Body of pancreas (tissue), 4 donors: ENCODE measurements around the gene ART5.

ENCODE experiments used
- POLR2A ChIP-seq, 3 donors: fragments of 450-650 bp; IDR thresholded peaks; one replicate each; pipeline ENCODE4 v1.6.1; 2016; ENCODE audit warnings: antibody characterized with exemption in 3 of 3, mild to moderate bottlenecking in 2 of 3
- TF ChIP-seq, protein P1 (sequence below), 7 experiments: fragments of 450-650 bp in 4 of 7; fragments of 200-600 bp in 3 of 7; sonication (generic) in 3 of 7; IDR thresholded peaks; one replicate each; pipeline ENCODE4 v1.5.1; 2016 to 2019; ENCODE audit warnings: antibody characterized with exemption in 7 of 7

DNA sequence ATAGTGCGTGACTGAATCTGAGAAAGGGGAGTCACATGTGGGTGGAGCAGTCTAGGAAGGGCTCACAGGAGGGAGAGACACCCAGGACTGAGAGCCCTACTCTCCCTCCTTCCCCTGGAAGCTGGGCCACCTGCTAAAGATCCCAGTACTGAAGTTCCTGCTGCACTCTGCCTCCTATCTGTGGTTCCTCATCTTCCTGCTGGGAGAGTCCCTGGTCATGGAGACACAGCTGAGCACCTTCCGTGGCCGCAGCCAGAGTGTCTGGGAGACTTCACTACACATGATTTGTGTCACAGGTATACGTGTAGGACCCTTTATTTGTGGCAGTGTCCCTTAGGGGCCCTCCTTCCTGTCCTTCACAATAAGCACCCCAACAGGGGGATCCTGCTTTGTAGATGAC is 19.3 kb downstream of the ART5 start:
- TF ChIP-seq, protein P1, sequence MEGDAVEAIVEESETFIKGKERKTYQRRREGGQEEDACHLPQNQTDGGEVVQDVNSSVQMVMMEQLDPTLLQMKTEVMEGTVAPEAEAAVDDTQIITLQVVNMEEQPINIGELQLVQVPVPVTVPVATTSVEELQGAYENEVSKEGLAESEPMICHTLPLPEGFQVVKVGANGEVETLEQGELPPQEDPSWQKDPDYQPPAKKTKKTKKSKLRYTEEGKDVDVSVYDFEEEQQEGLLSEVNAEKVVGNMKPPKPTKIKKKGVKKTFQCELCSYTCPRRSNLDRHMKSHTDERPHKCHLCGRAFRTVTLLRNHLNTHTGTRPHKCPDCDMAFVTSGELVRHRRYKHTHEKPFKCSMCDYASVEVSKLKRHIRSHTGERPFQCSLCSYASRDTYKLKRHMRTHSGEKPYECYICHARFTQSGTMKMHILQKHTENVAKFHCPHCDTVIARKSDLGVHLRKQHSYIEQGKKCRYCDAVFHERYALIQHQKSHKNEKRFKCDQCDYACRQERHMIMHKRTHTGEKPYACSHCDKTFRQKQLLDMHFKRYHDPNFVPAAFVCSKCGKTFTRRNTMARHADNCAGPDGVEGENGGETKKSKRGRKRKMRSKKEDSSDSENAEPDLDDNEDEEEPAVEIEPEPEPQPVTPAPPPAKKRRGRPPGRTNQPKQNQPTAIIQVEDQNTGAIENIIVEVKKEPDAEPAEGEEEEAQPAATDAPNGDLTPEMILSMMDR (IDR thresholded peaks at IDR 0.05), result no peak
- TF ChIP-seq POLR2A (IDR thresholded peaks at IDR 0.05), result no peak
